GM10266 (cell line): ENCODE measurements around the gene MED13L.

Source experiments
- DNase-seq: peaks from one replicate; pipeline ENCODE4 v3.0.0; 2012; ENCODE audit errors: extremely low spot score
- CTCF ChIP-seq: IDR thresholded peaks from 2 replicates; pipeline ENCODE4 v1.5.1; 2012; ENCODE audit warnings: mild to moderate bottlenecking, low read depth; ENCODE audit not compliant: control insufficient read depth, insufficient read depth; ENCODE audit errors: missing control alignments

MED13L gene

DNA sequence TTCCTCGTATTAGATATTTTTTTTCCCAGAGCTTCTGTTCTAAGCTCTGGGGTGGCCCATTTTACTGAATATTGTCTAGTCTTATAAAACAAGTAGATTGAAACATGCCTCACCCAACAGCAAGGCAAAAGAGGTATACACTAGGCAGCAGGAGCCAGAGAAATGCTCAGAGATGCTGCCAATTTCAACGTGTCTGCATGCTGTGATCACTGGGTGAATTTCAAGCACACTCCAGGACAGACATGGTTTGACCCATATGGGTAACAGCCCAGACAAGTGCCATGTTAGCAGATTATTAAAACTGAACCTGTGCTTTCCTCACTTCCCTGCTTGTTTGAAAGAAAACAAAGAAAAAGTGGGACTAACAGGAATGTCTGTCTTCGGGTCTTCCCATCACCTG lies 321.3 kb downstream of the MED13L start:
- no peak for TF ChIP-seq CTCF

GRCh38 chr12:115953450-115953849 lies 324.0 kb downstream of the MED13L start:
- no peak for DNase-seq
- TF ChIP-seq CTCF, result no peak

More for the DNA sequence above, 321.3 kb downstream of the MED13L start:
- no peak for DNase-seq

GRCh38 chr12:115953031-115953430 lies 324.5 kb downstream of the MED13L start:
- TF ChIP-seq CTCF, result no peak
- no peak for DNase-seq

DNA sequence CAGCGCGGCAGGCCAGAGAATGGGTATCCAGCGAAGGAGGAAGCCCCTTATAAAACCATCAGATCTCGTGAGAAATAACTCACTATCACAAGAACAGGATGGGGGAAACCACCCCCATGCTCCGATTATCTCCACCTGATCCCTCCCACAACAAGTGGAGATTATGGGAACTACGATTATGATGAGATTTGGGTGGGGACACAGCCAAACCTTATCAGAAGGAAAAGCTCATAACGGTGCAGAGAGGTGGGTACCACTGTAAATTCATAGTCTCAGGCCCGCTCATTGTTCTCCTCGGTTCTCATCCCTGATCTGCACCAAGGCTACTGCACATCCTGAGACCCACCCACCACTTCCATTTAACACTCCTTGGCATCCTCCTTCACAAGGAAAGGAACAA lies 326.5 kb downstream of the MED13L start:
- TF ChIP-seq CTCF, result no peak
- DNase-seq, result no peak

GRCh38 chr12:115949675-115950074 lies 327.8 kb downstream of the MED13L start:
- DNase-seq, result no peak
- TF ChIP-seq CTCF, result no peak

DNA sequence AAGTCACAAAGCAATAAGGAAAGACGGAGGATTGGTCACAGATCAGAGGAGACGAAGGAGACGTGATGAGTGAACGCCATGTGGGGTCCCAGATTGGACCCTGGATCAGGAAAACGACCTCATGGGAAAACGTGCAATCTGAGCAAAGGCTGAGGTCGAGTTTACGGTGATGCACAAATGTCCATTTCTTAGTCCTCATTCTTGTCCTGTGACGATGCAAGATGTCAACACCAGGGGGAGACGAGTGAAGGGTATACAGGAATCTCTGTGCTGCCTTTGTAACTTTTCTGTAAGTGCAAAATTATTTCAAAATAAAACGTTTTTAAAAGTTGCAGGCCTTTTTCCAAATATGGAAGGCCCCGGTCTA lies 329.8 kb downstream of the MED13L start:
- no peak for DNase-seq
- no peak for TF ChIP-seq CTCF

DNA sequence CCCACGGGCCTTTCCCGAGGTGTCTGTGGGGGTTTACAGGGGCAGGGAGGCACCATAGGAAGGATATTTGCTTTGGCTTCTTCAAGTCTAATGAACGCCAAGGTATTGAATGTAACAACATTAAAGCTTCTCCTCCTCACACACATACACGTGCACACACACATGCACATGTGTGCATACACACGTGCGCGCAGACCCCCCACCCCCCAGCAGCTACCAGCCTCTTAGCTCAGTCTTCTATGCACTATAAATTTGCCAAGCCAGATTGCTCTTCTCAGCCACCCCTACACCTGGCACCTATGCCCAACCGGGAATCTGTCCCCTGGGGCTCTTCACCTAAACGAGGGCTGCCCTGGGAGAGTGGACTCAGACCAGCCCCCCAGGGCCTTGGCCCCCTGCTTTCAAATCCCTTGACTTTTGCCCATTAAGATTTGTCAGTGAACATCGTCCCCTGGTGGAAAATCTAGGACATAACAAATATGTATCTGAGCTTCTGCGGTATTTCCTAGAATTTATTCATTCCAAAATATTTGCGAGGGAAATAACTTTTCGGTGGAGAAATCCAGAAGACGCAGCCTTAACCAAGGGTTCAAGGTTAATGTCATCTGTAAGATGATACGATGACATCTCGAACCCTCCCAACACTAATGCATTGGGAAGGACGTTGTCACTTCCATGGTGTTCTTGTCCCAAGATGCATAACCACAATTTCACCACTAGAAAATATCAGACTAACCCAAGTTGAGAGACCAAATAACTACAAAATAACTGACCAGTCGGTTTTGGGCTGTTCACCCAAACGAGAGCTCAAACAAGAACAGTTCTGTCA lies 330.4 kb downstream of the MED13L start:
- TF ChIP-seq CTCF, result no peak

More for the DNA sequence above, 330.4 kb downstream of the MED13L start:
- no peak for DNase-seq
